ENCODE results near the gene OPCML. TPM values are rescaled to one million over a fixed set of nuclear protein-coding genes. Genes with fewer than 3 reads are reported as not detected.

Gene OPCML
- total RNA-seq, 1 donor from 2014 or later, result 4.6 TPM

- Mint-ChIP-seq H3K4me3 (no peak overlapping the region), H3K27ac (no peak overlapping the region), H3K9me3 (no peaks in the 10 kb centered on the region), H3K4me1 (ENCODE audit: unreplicated experiment) (peaks cover 4% of the 10 kb centered on the region), H3K27me3 (peaks cover 5% of the 10 kb centered on the region), H3K36me3 (no peaks in the 10 kb centered on the region)
- TF ChIP-seq CTCF (conservative IDR thresholded peaks at IDR 0.05), result no peak
- DNase-seq (ENCODE audit: extremely low spot score, unreplicated experiment), result no peak
Observed at GRCh38 chr11:133326849-133327248, 205.5 kb downstream of the OPCML start.

GRCh38 chr11:133326332-133326731 lies 206.0 kb downstream of the OPCML start:
- no peaks in the 10 kb centered on the region for H3K9me3 Mint-ChIP-seq
- DNase-seq (ENCODE audit: extremely low spot score, unreplicated experiment), result no peak
- H3K4me3 Mint-ChIP-seq, result no peak overlapping the region
- no peaks in the 10 kb centered on the region for H3K36me3 Mint-ChIP-seq
- H3K27me3 Mint-ChIP-seq, result peaks cover 5% of the 10 kb centered on the region
- peaks cover 4% of the 10 kb centered on the region for H3K4me1 Mint-ChIP-seq (ENCODE audit: unreplicated experiment)
- no peak overlapping the region for H3K27ac Mint-ChIP-seq
- TF ChIP-seq CTCF (conservative IDR thresholded peaks at IDR 0.05), result no peak

- Mint-ChIP-seq H3K9me3 (no peaks in the 10 kb centered on the region), H3K27me3 (peaks cover 5% of the 10 kb centered on the region), H3K36me3 (no peaks in the 10 kb centered on the region), H3K4me1 (ENCODE audit: unreplicated experiment) (peaks cover 4% of the 10 kb centered on the region), H3K4me3 (no peak overlapping the region), H3K27ac (no peak overlapping the region)
- no peak for DNase-seq (ENCODE audit: extremely low spot score, unreplicated experiment)
- TF ChIP-seq CTCF (conservative IDR thresholded peaks at IDR 0.05), result no peak
Observed at GRCh38 chr11:133325711-133326110, 206.6 kb downstream of the OPCML start.

GRCh38 chr11:133323354-133323753 lies 208.9 kb downstream of the OPCML start:
- Mint-ChIP-seq H3K9me3 (no peaks in the 10 kb centered on the region), H3K36me3 (no peaks in the 10 kb centered on the region), H3K27me3 (peaks cover 5% of the 10 kb centered on the region), H3K4me3 (no peak overlapping the region), H3K27ac (no peak overlapping the region), H3K4me1 (ENCODE audit: unreplicated experiment) (peaks cover 4% of the 10 kb centered on the region)
- TF ChIP-seq CTCF (conservative IDR thresholded peaks at IDR 0.05), result no peak
- DNase-seq (ENCODE audit: extremely low spot score, unreplicated experiment), result no peak

GRCh38 chr11:133318221-133318620 lies 214.1 kb downstream of the OPCML start:
- no peak for DNase-seq (ENCODE audit: extremely low spot score, unreplicated experiment)
- H3K27me3 Mint-ChIP-seq, result peaks cover 2% of the 10 kb centered on the region
- no peaks in the 10 kb centered on the region for H3K9me3 Mint-ChIP-seq
- no peaks in the 10 kb centered on the region for H3K4me1 Mint-ChIP-seq (ENCODE audit: unreplicated experiment)
- H3K36me3 Mint-ChIP-seq, result no peaks in the 10 kb centered on the region
- no peak for TF ChIP-seq CTCF (conservative IDR thresholded peaks at IDR 0.05)
- no peak overlapping the region for H3K4me3 Mint-ChIP-seq
- H3K27ac Mint-ChIP-seq, result no peak overlapping the region

- Mint-ChIP-seq H3K36me3 (no peaks in the 10 kb centered on the region), H3K27ac (no peak overlapping the region), H3K9me3 (no peaks in the 10 kb centered on the region), H3K4me3 (no peak overlapping the region), H3K4me1 (ENCODE audit: unreplicated experiment) (no peaks in the 10 kb centered on the region), H3K27me3 (no peaks in the 10 kb centered on the region)
- no peak for TF ChIP-seq CTCF (conservative IDR thresholded peaks at IDR 0.05)
- no peak for DNase-seq (ENCODE audit: extremely low spot score, unreplicated experiment)
Observed at GRCh38 chr11:133311230-133311629, 221.1 kb downstream of the OPCML start.

Measured in type B pancreatic cell (in vitro differentiated cells).